Astrocyte (in vitro differentiated cells and primary cell): ENCODE data around the gene B4GALT1. TPM values are rescaled to one million over a fixed set of nuclear protein-coding genes. Genes with fewer than 3 reads are reported as not detected.
A peak's percentile ranks its signal among the peaks of the same experiment; 100 is the strongest.

Experiments
- DNase-seq: peaks from one replicate; pipeline ENCODE4 v3.0.0-alpha.2; 2010; ENCODE audit warnings: low read depth
- FAIRE-seq: peaks from 2 replicates; lab custom pipeline; 2011; peaks lifted over from hg19 to GRCh38; lab: Jason Lieb, UNC
- H2AFZ ChIP-seq: 2 replicates; pipeline ENCODE4 v1.6.0; 2012; ENCODE audit warnings: low read depth, low read length, inconsistent platforms
- H3K27ac ChIP-seq: 2 replicates; pipeline ENCODE4 v1.5.1; 2011; ENCODE audit warnings: low read depth, low read length, inconsistent platforms
- H3K27me3 ChIP-seq: 2 replicates; pipeline ENCODE4 v1.6.0; 2011; ENCODE audit warnings: low read length, inconsistent platforms; ENCODE audit not compliant: insufficient read depth
- H3K36me3 ChIP-seq: 2 replicates; pipeline ENCODE4 v1.5.1; 2011; ENCODE audit warnings: low read length, inconsistent platforms; ENCODE audit not compliant: insufficient read depth
- H3K4me1 ChIP-seq: 2 replicates; pipeline ENCODE4 v1.5.1; 2011; ENCODE audit warnings: low read length, inconsistent platforms; ENCODE audit not compliant: insufficient read depth
- H3K4me2 ChIP-seq: 2 replicates; pipeline ENCODE4 v1.6.0; 2012; ENCODE audit warnings: low read length, inconsistent platforms
- H3K4me3 ChIP-seq: 2 replicates; pipeline ENCODE4 v1.5.1; 2011; ENCODE audit warnings: low read depth, mild to moderate bottlenecking, low read length, inconsistent platforms; ENCODE audit not compliant: insufficient read depth
- H3K79me2 ChIP-seq: 2 replicates; pipeline ENCODE4 v1.6.0; 2012; ENCODE audit warnings: mild to moderate bottlenecking, low read length, inconsistent platforms; ENCODE audit not compliant: insufficient read depth
- H3K9ac ChIP-seq: 2 replicates; pipeline ENCODE4 v1.6.0; 2012; ENCODE audit warnings: mild to moderate bottlenecking, low read length, inconsistent platforms
- H3K9me3 ChIP-seq: 2 replicates; pipeline ENCODE4 v1.5.1; 2012; ENCODE audit warnings: low read depth, mild to moderate bottlenecking, low read length, inconsistent platforms; ENCODE audit not compliant: insufficient read depth
- H4K20me1 ChIP-seq: 2 replicates; pipeline ENCODE4 v1.6.0; 2012; ENCODE audit warnings: low read length, inconsistent platforms; ENCODE audit not compliant: insufficient read depth
- H3K27ac Mint-ChIP-seq: one replicate; pipeline ENCODE4 v1.8.0; 2021; ENCODE audit warnings: mild to moderate bottlenecking, mixed read lengths; ENCODE audit not compliant: unreplicated experiment
- H3K27me3 Mint-ChIP-seq: one replicate; pipeline ENCODE4 v1.8.0; 2021; ENCODE audit warnings: low read depth, mixed read lengths; ENCODE audit not compliant: unreplicated experiment
- H3K36me3 Mint-ChIP-seq: one replicate; pipeline ENCODE4 v1.8.0; 2021; ENCODE audit warnings: low read depth, mixed read lengths; ENCODE audit not compliant: unreplicated experiment
- H3K4me1 Mint-ChIP-seq: one replicate; pipeline ENCODE4 v1.8.0; 2021; ENCODE audit warnings: low read depth, mixed read lengths; ENCODE audit not compliant: unreplicated experiment
- H3K4me3 Mint-ChIP-seq: one replicate; pipeline ENCODE4 v1.8.0; 2021; ENCODE audit warnings: mild to moderate bottlenecking, moderate library complexity, mixed read lengths; ENCODE audit not compliant: unreplicated experiment
- H3K9me3 Mint-ChIP-seq: one replicate; pipeline ENCODE4 v1.8.0; 2021; ENCODE audit warnings: mild to moderate bottlenecking, mixed read lengths; ENCODE audit not compliant: unreplicated experiment
- EZH2 ChIP-seq: IDR thresholded peaks from 2 replicates; pipeline ENCODE4 v1.6.1; 2012; ENCODE audit warnings: mild to moderate bottlenecking, low read length, inconsistent platforms; ENCODE audit not compliant: insufficient read depth
- total RNA-seq: library from RNA; stranded (reverse); gene quantifications from 2 replicates; pipeline ENCODE4 v1.2.1, GENCODE V29; 2021
- TF ChIP-seq, protein P1 (sequence below): IDR thresholded peaks from 2 replicates; pipeline ENCODE4 v1.5.1; 2011; ENCODE audit warnings: low read depth, mild to moderate bottlenecking, inconsistent platforms, low read length, moderate library complexity; ENCODE audit not compliant: insufficient read depth

The B4GALT1 gene
- total RNA-seq, 1 donor from 2014 or later = 93.1 TPM

DNA sequence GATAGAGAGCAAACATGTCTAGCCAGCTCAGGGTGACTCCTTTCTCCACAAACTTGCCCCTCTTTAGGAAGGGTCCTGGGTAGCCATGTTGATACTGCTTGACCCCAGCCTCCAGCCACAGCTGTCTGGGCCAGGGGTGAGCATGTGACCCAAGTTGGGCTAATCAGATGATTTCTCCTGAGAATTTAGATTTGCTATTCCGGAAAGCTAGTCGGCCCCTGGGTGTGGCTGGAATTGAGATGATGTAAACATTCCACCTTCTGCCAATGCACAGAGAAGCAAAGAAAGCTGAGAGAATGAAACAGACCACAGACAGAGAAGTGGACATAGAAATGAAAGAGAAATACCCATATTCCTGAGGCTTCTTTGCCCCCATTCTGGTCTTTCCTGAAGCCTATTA is 17.8 kb upstream of the B4GALT1 start:
- no peak overlapping the region for H3K4me2 ChIP-seq
- Mint-ChIP-seq H3K27me3 (peaks cover 10% of the 10 kb centered on the region), H3K4me3 (no peak overlapping the region), H3K36me3 (no peaks in the 10 kb centered on the region), H3K27ac (no peak overlapping the region), H3K9me3 (no peaks in the 10 kb centered on the region), H3K4me1 (peaks cover 17% of the 10 kb centered on the region)
- H2AFZ ChIP-seq = no peak overlapping the region
- FAIRE-seq (no peak), DNase-seq (no peak)
- H3K9ac ChIP-seq = no peak overlapping the region
- no peaks in the 10 kb centered on the region for H3K36me3 ChIP-seq
- H3K27me3 ChIP-seq = peaks cover 7% of the 10 kb centered on the region
- H4K20me1 ChIP-seq = no peaks in the 10 kb centered on the region
- no peak overlapping the region for H3K27ac ChIP-seq
- TF ChIP-seq, protein P1, sequence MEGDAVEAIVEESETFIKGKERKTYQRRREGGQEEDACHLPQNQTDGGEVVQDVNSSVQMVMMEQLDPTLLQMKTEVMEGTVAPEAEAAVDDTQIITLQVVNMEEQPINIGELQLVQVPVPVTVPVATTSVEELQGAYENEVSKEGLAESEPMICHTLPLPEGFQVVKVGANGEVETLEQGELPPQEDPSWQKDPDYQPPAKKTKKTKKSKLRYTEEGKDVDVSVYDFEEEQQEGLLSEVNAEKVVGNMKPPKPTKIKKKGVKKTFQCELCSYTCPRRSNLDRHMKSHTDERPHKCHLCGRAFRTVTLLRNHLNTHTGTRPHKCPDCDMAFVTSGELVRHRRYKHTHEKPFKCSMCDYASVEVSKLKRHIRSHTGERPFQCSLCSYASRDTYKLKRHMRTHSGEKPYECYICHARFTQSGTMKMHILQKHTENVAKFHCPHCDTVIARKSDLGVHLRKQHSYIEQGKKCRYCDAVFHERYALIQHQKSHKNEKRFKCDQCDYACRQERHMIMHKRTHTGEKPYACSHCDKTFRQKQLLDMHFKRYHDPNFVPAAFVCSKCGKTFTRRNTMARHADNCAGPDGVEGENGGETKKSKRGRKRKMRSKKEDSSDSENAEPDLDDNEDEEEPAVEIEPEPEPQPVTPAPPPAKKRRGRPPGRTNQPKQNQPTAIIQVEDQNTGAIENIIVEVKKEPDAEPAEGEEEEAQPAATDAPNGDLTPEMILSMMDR = no peak
- TF ChIP-seq EZH2 = no peak
- H3K4me3 ChIP-seq = no peak overlapping the region
- H3K9me3 ChIP-seq = no peaks in the 10 kb centered on the region
- H3K4me1 ChIP-seq = peaks cover 15% of the 10 kb centered on the region
- H3K79me2 ChIP-seq = no peaks in the 10 kb centered on the region

DNA sequence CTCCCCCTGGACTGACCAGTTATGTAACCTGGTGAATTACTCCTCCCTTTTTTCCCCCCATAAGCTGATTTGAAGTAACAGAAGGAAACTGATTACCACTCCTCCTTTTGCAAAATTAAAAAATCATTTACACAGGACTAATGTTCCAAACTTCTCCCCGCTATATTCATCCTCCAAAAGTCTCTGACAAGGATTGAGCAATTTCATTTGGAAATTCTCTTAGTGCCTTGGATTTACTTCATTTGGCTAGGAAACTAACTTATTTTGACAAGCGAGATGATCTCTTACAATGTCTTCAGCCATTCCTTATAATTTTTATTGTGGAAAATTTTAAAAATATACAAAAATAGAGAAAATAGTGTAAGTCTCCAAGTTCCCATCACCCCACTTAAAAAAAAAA is 15.4 kb upstream of the B4GALT1 start:
- Mint-ChIP-seq H3K27me3 (peaks cover 5% of the 10 kb centered on the region), H3K4me3 (no peak overlapping the region), H3K27ac (no peak overlapping the region), H3K9me3 (peaks cover 4% of the 10 kb centered on the region), H3K4me1 (peaks cover 4% of the 10 kb centered on the region), H3K36me3 (no peaks in the 10 kb centered on the region)
- Histone ChIP-seq H3K27ac (no peak overlapping the region), H3K27me3 (no peaks in the 10 kb centered on the region), H3K4me3 (no peak overlapping the region), H4K20me1 (no peaks in the 10 kb centered on the region), H3K9ac (no peak overlapping the region), H3K4me1 (peaks cover 15% of the 10 kb centered on the region), H3K79me2 (no peaks in the 10 kb centered on the region), H3K4me2 (no peak overlapping the region), H3K9me3 (no peaks in the 10 kb centered on the region), H2AFZ (no peak overlapping the region), H3K36me3 (no peaks in the 10 kb centered on the region)
- TF ChIP-seq EZH2 = no peak
- TF ChIP-seq, protein P1 = no peak
- no peak for FAIRE-seq
- DNase-seq = no peak

DNA sequence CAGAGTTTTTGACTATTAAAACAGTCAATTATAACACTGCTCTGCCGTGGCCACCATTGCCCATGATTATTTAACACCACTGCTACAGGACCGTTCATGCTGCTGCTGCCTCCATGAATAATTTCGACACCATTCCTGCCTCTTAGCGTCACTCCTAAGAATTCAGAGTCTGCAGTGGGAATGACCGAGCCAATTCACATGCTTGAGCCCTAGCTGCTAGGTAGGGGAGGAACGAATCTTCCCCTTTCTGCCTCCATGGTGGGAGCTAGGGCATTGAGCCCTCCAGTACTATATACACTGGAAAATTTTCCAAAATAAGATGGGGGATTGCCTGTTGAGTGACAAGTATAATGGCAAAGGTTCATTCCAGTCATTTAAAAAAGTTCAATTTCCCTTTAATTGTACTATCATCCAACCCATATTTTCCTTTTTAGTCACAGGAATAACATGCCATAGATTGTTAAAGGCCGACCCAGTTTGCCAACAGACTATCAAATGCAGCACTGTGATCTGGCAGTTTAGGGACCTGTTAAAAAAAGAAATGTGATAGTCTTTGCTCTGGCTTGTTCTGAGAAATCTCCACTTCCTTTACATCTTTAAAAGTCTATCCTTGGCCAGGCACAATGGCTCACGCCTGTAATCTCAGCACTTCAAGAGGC is 13.5 kb upstream of the B4GALT1 start:
- Histone ChIP-seq H3K79me2 (no peaks in the 10 kb centered on the region), H3K9me3 (no peaks in the 10 kb centered on the region), H3K9ac (no peak overlapping the region), H3K27ac (peak overlapping the region; percentile 56), H3K4me3 (no peak overlapping the region), H3K36me3 (no peaks in the 10 kb centered on the region), H3K27me3 (no peaks in the 10 kb centered on the region), H3K4me2 (peak overlapping the region; percentile 65), H4K20me1 (no peaks in the 10 kb centered on the region), H2AFZ (peak overlapping the region; percentile 63), H3K4me1 (peaks cover 15% of the 10 kb centered on the region)
- Mint-ChIP-seq H3K27ac (no peak overlapping the region), H3K9me3 (peaks cover 7% of the 10 kb centered on the region), H3K27me3 (peaks cover 3% of the 10 kb centered on the region), H3K36me3 (no peaks in the 10 kb centered on the region), H3K4me3 (no peak overlapping the region), H3K4me1 (peaks cover 2% of the 10 kb centered on the region)
- DNase-seq = peak; percentile 83
- FAIRE-seq = peak; percentile 5
- TF ChIP-seq, protein P1 = no peak
- no peak for TF ChIP-seq EZH2
